ENCODE results near the gene ZNF488. TPM values are rescaled to one million over a fixed set of nuclear protein-coding genes. Genes with fewer than 3 reads are reported as not detected.

Gene ZNF488
- total and polyA plus RNA-seq, 9 donors, result 1.2 to 5.2 (median 3.9) TPM

DNA sequence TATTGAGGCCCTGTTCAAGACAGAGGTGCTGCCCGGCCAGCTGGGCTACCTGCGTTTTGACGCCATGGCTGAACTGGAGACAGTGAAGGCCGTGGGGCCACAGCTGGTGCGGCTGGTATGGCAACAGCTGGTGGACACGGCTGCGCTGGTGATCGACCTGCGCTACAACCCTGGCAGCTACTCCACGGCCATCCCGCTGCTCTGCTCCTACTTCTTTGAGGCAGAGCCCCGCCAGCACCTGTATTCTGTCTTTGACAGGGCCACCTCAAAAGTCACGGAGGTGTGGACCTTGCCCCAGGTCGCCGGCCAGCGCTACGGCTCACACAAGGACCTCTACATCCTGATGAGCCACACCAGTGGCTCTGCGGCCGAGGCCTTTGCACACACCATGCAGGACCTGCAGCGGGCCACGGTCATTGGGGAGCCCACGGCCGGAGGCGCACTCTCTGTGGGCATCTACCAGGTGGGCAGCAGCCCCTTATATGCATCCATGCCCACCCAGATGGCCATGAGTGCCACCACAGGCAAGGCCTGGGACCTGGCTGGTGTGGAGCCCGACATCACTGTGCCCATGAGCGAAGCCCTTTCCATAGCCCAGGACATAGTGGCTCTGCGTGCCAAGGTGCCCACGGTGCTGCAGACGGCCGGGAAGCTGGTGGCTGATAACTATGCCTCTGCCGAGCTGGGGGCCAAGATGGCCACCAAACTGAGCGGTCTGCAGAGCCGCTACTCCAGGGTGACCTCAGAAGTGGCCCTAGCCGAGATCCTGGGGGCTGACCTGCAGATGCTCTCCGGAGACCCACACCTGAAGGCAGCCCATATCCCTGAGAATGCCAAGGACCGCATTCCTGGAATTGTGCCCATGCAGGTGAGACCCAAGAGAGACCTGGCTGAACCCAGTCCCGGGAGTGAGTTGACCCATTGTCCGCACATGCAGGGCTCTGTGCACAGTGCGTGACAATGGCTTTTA, 33.1 kb downstream of the ZNF488 start:
- Histone ChIP-seq H3K9me3 (replicated peaks; ENCODE audit: control insufficient read depth, low read depth, low read length) (no peaks in the 10 kb centered on the region), H3K4me1 (ENCODE audit: control insufficient read depth, insufficient read depth, low read length) (peaks cover 11% of the 10 kb centered on the region), H3K27ac (ENCODE audit: low read length) (no peak overlapping the region), H3K27me3 (ENCODE audit: control insufficient read depth, insufficient read depth, low read length) (peaks cover 3% of the 10 kb centered on the region), H3K4me3 (ENCODE audit: low read length) (no peak overlapping the region), H3K36me3 (ENCODE audit: control insufficient read depth, insufficient read depth, low read length) (no peaks in the 10 kb centered on the region)
- no peak for DNase-seq
- 89% methylated on average over 39 of the region's 39 CpGs for WGBS (ENCODE audit: insufficient coverage)

DNA sequence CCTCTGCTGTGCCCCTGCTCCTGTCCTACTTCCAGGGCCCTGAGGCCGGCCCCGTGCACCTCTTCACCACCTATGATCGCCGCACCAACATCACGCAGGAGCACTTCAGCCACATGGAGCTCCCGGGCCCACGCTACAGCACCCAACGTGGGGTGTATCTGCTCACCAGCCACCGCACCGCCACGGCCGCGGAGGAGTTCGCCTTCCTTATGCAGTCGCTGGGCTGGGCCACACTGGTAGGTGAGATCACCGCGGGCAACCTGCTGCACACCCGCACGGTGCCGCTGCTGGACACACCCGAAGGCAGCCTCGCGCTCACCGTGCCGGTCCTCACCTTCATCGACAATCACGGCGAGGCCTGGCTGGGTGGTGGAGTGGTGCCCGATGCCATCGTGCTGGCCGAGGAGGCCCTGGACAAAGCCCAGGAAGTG, 34.1 kb downstream of the ZNF488 start:
- WGBS (ENCODE audit: insufficient coverage), result 95% methylated on average over 27 of the region's 31 CpGs
- H3K27ac ChIP-seq (ENCODE audit: low read length), result no peak overlapping the region
- no peak overlapping the region for H3K4me3 ChIP-seq (ENCODE audit: low read length)
- no peaks in the 10 kb centered on the region for H3K36me3 ChIP-seq (ENCODE audit: control insufficient read depth, insufficient read depth, low read length)
- DNase-seq, result no peak
- H3K27me3 ChIP-seq (ENCODE audit: control insufficient read depth, insufficient read depth, low read length), result peaks cover 3% of the 10 kb centered on the region
- peaks cover 13% of the 10 kb centered on the region for H3K4me1 ChIP-seq (ENCODE audit: control insufficient read depth, insufficient read depth, low read length)
- H3K9me3 ChIP-seq (replicated peaks; ENCODE audit: control insufficient read depth, low read depth, low read length), result no peaks in the 10 kb centered on the region

DNA sequence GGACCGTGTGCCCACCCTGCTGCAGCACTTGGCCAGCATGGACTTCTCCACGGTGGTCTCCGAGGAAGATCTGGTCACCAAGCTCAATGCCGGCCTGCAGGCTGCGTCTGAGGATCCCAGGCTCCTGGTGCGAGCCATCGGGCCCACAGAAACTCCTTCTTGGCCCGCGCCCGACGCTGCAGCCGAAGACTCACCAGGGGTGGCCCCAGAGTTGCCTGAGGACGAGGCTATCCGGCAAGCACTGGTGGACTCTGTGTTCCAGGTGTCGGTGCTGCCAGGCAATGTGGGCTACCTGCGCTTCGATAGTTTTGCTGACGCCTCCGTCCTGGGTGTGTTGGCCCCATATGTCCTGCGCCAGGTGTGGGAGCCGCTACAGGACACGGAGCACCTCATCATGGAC, 34.6 kb downstream of the ZNF488 start:
- no peak for DNase-seq
- 96% methylated on average over 22 of the region's 22 CpGs for WGBS (ENCODE audit: insufficient coverage)
- Histone ChIP-seq H3K27me3 (ENCODE audit: control insufficient read depth, insufficient read depth, low read length) (peaks cover 5% of the 10 kb centered on the region), H3K9me3 (replicated peaks; ENCODE audit: control insufficient read depth, low read depth, low read length) (no peaks in the 10 kb centered on the region), H3K27ac (ENCODE audit: low read length) (no peak overlapping the region), H3K36me3 (ENCODE audit: control insufficient read depth, insufficient read depth, low read length) (no peaks in the 10 kb centered on the region), H3K4me3 (ENCODE audit: low read length) (no peak overlapping the region), H3K4me1 (ENCODE audit: control insufficient read depth, insufficient read depth, low read length) (peaks cover 13% of the 10 kb centered on the region)

DNA sequence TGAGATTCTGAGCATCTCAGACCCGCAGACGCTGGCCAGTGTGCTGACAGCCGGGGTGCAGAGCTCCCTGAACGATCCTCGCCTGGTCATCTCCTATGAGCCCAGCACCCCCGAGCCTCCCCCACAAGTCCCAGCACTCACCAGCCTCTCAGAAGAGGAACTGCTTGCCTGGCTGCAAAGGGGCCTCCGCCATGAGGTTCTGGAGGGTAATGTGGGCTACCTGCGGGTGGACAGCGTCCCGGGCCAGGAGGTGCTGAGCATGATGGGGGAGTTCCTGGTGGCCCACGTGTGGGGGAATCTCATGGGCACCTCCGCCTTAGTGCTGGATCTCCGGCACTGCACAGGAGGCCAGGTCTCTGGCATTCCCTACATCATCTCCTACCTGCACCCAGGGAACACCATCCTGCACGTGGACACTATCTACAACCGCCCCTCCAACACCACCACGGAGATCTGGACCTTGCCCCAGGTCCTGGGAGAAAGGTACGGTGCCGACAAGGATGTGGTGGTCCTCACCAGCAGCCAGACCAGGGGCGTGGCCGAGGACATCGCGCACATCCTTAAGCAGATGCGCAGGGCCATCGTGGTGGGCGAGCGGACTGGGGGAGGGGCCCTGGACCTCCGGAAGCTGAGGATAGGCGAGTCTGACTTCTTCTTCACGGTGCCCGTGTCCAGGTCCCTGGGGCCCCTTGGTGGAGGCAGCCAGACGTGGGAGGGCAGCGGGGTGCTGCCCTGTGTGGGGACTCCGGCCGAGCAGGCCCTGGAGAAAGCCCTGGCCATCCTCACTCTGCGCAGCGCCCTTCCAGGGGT, 35.2 kb downstream of the ZNF488 start:
- no peaks in the 10 kb centered on the region for H3K36me3 ChIP-seq (ENCODE audit: control insufficient read depth, insufficient read depth, low read length)
- H3K9me3 ChIP-seq (replicated peaks; ENCODE audit: control insufficient read depth, low read depth, low read length), result no peaks in the 10 kb centered on the region
- WGBS (ENCODE audit: insufficient coverage), result 95% methylated on average over 30 of the region's 36 CpGs
- no peak overlapping the region for H3K4me3 ChIP-seq (ENCODE audit: low read length)
- no peak for DNase-seq
- peaks cover 5% of the 10 kb centered on the region for H3K27me3 ChIP-seq (ENCODE audit: control insufficient read depth, insufficient read depth, low read length)
- peaks cover 13% of the 10 kb centered on the region for H3K4me1 ChIP-seq (ENCODE audit: control insufficient read depth, insufficient read depth, low read length)
- no peak overlapping the region for H3K27ac ChIP-seq (ENCODE audit: low read length)

DNA sequence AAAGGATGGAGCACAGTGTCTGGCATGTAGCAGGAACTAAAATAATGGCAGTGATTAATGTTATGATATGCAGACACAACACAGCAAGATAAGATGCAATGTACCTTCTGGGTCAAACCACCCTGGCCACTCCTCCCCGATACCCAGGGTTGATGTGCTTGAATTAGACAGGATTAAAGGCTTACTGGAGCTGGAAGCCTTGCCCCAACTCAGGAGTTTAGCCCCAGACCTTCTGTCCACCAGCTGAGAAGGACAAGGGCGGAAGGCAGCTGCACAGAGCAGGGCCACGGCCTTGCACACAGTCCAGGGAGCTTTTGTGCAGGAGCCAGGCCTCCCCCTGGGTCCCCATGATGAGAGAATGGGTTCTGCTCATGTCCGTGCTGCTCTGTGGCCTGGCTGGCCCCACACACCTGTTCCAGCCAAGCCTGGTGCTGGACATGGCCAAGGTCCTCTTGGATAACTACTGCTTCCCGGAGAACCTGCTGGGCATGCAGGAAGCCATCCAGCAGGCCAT, 35.9 kb downstream of the ZNF488 start, which contains the start of gene RBP3:
Gene RBP3 (plus strand): TSS at position 226 of the 514 bp plus-strand sequence. CDS start 122 bp downstream, at position 348.
- Histone ChIP-seq H3K36me3 (ENCODE audit: control insufficient read depth, insufficient read depth, low read length) (no peaks in the 10 kb centered on the region), H3K9me3 (replicated peaks; ENCODE audit: control insufficient read depth, low read depth, low read length) (no peaks in the 10 kb centered on the region), H3K4me3 (ENCODE audit: low read length) (no peak within 1 kb of the TSS), H3K27me3 (ENCODE audit: control insufficient read depth, insufficient read depth, low read length) (peaks cover 5% of the 10 kb centered on the region), H3K4me1 (ENCODE audit: control insufficient read depth, insufficient read depth, low read length) (peaks cover 13% of the 10 kb centered on the region), H3K27ac (ENCODE audit: low read length) (no peak within 1 kb of the TSS)
- DNase-seq, result no peak
- 64% methylated on average over 4 of the region's 5 CpGs for WGBS (ENCODE audit: insufficient coverage)

DNA sequence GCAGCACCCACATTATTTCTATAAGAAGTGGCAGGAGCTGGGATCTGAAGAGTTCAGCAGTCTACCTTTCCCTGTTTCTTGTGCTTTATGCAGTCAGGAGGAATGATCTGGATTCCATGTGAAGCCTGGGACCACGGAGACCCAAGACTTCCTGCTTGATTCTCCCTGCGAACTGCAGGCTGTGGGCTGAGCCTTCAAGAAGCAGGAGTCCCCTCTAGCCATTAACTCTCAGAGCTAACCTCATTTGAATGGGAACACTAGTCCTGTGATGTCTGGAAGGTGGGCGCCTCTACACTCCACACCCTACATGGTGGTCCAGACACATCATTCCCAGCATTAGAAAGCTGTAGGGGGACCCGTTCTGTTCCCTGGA, 36.8 kb downstream of the ZNF488 start:
- peaks cover 13% of the 10 kb centered on the region for H3K4me1 ChIP-seq (ENCODE audit: control insufficient read depth, insufficient read depth, low read length)
- no peaks in the 10 kb centered on the region for H3K36me3 ChIP-seq (ENCODE audit: control insufficient read depth, insufficient read depth, low read length)
- no peaks in the 10 kb centered on the region for H3K9me3 ChIP-seq (replicated peaks; ENCODE audit: control insufficient read depth, low read depth, low read length)
- H3K27me3 ChIP-seq (ENCODE audit: control insufficient read depth, insufficient read depth, low read length), result peaks cover 2% of the 10 kb centered on the region
- DNase-seq, result no peak
- H3K4me3 ChIP-seq (ENCODE audit: low read length), result no peak overlapping the region
- WGBS (ENCODE audit: insufficient coverage), result no CpG with 5 or more reads among the region's 4 CpGs
- H3K27ac ChIP-seq (ENCODE audit: low read length), result no peak overlapping the region

DNA sequence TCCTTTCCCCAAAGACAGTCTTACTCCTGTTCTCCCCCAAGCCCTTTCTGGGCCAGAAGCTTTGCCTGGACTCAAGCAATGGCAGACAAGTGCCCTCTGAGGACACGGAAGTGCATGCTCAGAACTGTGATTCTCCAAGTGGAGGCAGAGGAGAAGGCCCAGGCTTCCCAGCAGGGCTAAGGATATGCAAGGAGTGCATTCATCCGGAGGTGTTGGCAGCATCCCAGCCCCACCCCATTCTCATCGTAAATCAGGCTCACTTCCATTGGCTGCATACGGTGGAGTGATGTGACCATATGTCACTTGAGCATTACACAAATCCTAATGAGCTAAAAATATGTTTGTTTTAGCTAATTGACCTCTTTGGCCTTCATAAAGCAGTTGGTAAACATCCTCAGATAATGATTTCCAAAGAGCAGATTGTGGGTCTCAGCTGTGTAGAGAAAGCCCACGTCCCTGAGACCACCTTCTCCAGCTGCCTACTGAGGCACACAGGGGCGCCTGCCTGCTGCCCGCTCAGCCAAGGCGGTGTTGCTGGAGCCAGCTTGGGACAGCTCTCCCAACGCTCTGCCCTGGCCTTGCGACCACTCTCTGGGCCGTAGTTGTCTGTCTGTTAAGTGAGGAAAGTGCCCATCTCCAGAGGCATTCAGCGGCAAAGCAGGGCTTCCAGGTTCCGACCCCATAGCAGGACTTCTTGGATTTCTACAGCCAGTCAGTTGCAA, 37.4 kb downstream of the ZNF488 start:
- peak; percentile 14 for DNase-seq
- Histone ChIP-seq H3K27ac (ENCODE audit: low read length) (no peak overlapping the region), H3K36me3 (ENCODE audit: control insufficient read depth, insufficient read depth, low read length) (no peaks in the 10 kb centered on the region), H3K27me3 (ENCODE audit: control insufficient read depth, insufficient read depth, low read length) (peaks cover 2% of the 10 kb centered on the region), H3K4me1 (ENCODE audit: control insufficient read depth, insufficient read depth, low read length) (peaks cover 13% of the 10 kb centered on the region), H3K9me3 (replicated peaks; ENCODE audit: control insufficient read depth, low read depth, low read length) (no peaks in the 10 kb centered on the region), H3K4me3 (ENCODE audit: low read length) (no peak overlapping the region)
- 63% methylated on average over 1 of the region's 13 CpGs for WGBS (ENCODE audit: insufficient coverage)

DNA sequence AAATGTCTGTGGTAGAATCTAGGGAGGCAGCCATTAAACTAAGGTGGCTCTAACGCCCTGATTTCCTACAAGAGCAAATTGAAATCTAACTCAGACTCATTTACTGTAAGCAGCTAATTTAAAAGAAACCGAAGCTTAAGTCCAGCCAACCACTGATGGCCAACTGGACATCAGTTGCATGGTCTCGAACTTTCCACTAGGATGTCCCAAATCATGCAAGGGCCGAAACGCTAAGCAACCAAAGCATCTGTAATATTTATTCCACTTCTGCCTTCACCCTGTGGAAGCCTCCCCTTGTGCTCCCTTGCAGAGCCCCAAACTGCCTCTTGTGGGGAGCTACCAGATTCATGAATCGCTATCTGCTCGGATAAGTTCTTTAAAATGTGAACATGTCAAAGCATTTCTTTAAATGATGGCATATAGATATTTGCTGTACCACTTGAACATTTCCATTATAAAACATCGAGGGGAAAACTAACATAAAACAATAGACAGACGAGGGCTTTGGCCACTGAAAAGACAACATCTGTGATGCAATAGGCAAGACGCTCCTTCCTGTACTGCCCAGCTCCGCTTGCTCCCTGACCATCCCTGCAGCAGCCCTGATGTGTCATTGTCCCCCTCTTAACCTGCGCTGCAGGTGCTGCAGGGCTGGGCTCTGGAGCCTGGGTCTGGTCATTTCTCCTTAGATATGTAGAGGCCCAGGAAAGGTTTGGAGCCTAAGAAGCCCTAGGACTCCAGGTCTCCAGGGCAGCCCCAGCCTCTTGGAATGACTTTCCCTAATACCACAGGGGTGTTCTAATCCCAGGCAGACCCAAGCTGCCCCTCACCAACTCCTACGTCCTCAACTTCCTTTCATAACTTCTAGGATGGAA, 38.9 kb downstream of the ZNF488 start:
- H3K9me3 ChIP-seq (replicated peaks; ENCODE audit: control insufficient read depth, low read depth, low read length), result no peaks in the 10 kb centered on the region
- no peak for DNase-seq
- H3K4me1 ChIP-seq (ENCODE audit: control insufficient read depth, insufficient read depth, low read length), result peaks cover 13% of the 10 kb centered on the region
- no peak overlapping the region for H3K27ac ChIP-seq (ENCODE audit: low read length)
- WGBS (ENCODE audit: insufficient coverage), result 82% methylated on average over 9 of the region's 13 CpGs
- H3K27me3 ChIP-seq (ENCODE audit: control insufficient read depth, insufficient read depth, low read length), result peaks cover 2% of the 10 kb centered on the region
- H3K4me3 ChIP-seq (ENCODE audit: low read length), result no peak overlapping the region
- no peaks in the 10 kb centered on the region for H3K36me3 ChIP-seq (ENCODE audit: control insufficient read depth, insufficient read depth, low read length)

DNA sequence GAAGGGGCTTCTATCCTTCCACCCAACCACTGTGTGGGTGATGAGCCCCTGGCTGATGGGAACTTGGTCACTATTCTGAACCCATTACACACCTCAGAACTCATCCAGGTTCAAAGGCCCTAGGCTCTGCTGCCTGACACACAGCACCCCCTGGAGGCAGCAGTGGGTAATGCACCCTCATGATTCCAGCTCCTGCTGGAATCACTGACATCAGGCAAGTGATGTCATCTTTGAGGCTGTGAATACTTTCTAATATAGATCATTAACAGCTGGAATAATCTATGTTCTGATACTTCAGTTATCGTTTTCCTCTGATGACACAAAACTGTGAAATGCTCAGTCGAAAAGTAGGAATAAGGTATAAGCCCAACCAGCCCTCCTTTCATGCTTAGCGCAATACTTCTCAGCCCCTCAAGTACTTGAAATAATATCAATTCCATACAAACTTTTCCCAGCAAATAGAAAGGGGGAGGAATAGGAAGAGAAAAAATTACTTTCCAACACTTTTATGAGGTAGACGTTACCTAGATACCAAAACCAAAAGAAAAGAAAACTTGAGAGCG, 43.4 kb downstream of the ZNF488 start:
- Histone ChIP-seq H3K4me3 (ENCODE audit: low read length) (no peak overlapping the region), H3K4me1 (ENCODE audit: control insufficient read depth, insufficient read depth, low read length) (no peaks in the 10 kb centered on the region), H3K36me3 (ENCODE audit: control insufficient read depth, insufficient read depth, low read length) (no peaks in the 10 kb centered on the region), H3K27ac (ENCODE audit: low read length) (no peak overlapping the region), H3K9me3 (replicated peaks; ENCODE audit: control insufficient read depth, low read depth, low read length) (no peaks in the 10 kb centered on the region), H3K27me3 (ENCODE audit: control insufficient read depth, insufficient read depth, low read length) (peaks cover 10% of the 10 kb centered on the region)
- peak; percentile 38 for DNase-seq
- no CpG with 5 or more reads among the region's 5 CpGs for WGBS (ENCODE audit: insufficient coverage)

Measured in muscle of leg (tissue), 11 donors.